NCI-H2107 treated with DMSO at 0.1 percent for 48 hours (cell line): ENCODE results near the gene PLLP.
A peak's percentile ranks its signal among the peaks of the same experiment; 100 is the strongest.
"Not testable (repeated sequence)": the region's sequence is repeated elsewhere in the genome, so short reads cannot be mapped to it uniquely, and the experiment has no call there.

Experiments
- DNase-seq: peaks from one replicate; lab custom pipeline; 2025; ENCODE audit not compliant: unreplicated experiment; lab: John Stamatoyannopoulos, UW

Gene PLLP

GRCh38 chr16:57303021-57303909 lies 18.8 kb upstream of the PLLP start:
- DNase-seq = no peak

- DNase-seq = no peak
Measured at GRCh38 chr16:57301126-57301817, 16.8 kb upstream of the PLLP start.

GRCh38 chr16:57300387-57301125 lies 16.1 kb upstream of the PLLP start:
- peak; percentile 96 for DNase-seq

DNA sequence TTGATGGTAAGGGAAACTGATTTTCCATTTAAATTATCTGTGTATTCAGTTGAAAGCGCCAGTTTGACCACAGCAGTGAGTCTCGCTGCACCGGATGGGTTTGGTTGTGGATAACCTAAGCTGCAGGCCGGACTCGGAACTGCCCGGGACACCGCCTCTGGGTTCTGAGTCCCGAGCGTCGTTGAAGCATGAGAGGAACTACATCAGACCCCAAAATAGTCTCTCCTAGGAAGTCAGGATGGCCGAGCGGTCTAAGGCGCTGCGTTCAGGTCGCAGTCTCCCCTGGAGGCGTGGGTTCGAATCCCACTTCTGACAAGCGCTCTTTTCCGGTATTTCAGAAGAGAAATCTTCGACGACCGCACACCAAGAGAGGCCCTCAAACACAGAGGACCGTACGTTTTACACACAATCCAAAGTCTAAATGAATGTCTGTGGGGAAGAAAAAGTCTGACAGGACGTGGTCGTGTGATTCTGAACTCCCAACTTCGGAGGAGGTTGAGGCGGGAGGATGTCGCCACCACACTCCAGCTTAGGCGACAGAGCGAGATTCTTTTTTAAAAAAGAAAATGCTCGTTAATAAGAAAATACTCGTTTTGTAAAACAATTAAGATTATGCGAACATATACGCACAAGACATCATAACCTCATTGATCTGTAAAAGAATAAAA lies 15.4 kb upstream of the PLLP start:
- DNase-seq = peak; percentile 69

DNA sequence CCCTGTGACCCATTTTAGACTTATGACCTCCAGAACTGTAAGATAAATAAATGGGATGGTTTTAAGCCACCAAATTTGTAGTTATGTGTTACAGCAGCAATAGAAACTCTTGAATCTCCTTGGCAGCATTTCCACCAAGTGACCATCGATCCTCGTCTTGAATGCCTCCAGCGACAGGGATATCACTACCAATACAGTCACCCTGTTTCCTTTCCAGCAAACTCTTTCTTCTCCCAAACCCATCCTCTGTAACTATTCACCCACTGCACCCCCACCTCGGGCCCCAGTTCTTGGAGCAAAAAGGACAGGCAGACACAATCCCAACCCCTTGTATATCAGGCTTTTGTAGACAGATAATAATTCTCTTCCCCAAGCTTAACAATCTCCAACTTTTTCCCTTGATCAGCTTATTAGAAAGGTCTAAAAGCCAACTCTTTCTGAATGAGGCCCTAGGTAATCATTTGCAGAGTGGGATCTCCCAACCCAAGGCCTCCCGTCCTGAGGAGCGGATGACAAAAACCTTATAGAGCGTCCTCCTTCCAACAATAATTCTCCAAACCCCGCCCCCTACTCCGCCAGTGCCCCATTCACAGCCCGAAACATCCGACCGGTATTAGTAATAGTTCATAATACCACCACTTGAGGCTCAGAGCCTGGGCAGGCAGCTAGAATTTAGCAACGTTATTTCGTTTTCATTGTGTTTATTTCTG lies 14.7 kb upstream of the PLLP start:
- DNase-seq = no peak

DNA sequence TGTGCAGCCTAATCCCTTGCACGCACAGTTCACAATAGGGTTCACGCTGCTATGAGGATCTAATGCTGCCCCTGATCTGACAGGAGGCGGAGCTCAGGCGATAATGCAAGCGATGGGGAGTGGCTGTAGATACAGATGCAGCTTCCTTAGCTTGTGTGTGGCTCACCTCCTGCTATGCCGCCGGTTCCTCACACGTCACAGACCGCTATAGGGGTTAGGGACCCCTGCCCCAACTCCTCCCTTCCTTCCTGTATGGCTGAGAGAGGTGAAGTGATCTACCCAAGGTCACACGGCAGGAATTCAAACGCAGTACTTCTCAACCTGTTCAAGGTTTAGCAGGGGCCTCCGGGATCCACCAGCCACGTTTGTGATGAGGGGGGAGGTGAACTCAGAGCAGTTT lies 13.4 kb upstream of the PLLP start:
- no peak for DNase-seq

GRCh38 chr16:57289391-57290257 lies 5.2 kb upstream of the PLLP start:
- no peak for DNase-seq

DNA sequence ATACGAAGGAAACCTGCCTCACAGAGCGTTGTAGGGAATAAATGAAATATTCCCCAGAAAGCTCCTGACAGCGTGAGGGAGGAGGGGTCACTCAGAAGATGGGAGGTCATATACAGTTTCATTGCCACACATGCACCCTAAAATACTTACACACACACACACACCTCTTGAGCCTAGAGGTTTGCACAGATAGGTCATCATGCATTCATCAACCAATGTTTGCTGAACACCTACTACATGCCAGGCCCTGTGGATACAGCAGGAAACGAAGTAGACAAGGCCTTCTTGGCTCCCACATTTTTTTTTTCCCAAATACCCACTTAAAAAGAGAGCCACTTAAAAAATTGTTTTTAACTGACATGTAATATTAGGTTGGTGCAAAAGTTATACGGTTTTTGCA lies 907 bp upstream of the PLLP start:
- DNase-seq = no peak

DNA sequence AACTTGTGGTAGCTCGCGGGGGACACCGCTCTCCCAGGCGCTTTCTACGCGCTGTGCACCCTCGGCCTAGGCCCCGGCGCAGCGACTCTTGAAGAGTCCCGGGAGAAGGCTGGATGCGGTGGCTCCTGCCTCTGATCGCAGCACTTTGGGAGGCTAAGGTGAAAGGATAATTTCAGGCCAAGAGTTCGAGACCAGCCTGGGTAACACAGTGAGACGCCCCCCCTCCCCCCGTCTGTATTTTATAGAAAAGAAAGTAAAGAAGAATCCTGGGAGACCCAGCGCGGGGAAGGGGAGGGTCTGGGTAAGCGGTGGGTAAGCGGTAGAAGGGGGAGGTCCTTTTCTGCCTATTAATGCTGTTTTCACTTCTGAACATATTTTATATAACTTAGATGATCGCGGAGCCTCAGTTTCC lies 486 bp upstream of the PLLP start:
- no peak for DNase-seq

DNA sequence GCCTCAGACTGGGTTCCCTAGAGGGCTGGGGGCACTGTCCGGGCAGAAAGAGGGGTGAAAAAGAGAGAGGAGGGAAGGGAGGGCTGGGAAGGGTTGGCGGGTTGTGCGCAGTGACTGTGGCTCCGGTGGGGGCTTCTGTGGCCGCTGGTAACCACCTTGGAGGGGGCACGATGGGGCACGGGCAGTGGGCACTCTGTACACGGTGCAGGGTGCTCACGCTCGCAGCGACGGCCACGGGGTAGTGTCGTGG lies 588 bp downstream of the PLLP start:
- DNase-seq = no peak

DNA sequence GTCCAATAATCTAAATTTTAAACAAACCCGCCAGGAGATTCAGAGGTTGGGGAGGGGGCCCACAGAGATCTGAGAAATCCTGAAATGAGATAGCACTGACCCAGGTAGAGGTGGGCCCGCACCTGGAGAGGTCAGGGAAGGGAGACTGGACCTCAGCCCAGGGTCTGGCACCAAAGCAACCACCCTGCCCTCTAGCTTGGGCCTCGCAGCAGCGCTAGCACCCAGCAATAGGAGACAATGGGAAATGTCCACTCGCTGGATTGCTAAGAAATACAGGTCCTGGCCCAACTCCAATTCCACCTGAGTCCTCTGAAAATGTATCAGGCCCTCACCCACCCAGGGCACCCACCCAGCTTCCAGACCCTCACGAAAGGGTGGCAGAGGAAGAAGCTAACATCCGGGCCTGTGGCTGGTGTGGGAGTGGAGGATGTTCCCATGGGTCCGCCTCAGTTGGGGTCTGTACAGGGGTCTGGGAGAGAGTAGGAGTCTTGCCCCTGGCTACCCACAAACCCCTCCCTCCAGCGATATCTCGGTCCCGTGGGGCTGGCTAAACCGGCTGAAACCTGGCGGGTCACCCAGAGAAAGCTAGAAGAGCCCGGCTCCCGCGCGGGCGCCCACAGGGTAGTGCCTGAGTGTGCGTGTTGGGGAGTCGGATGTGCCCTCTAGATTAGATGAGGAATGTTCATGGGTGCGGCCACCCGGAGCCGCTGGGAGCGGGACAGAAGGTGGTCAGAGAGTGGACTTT lies 1.1 kb downstream of the PLLP start:
- DNase-seq = no peak

GRCh38 chr16:57282510-57283213 lies 1.8 kb downstream of the PLLP start:
- no peak for DNase-seq

- DNase-seq = no peak
Measured at GRCh38 chr16:57281791-57282190, 2.7 kb downstream of the PLLP start.

GRCh38 chr16:57279780-57280638 lies 4.5 kb downstream of the PLLP start:
- no peak for DNase-seq

- no peak for DNase-seq
Measured at GRCh38 chr16:57278494-57278893, 6.0 kb downstream of the PLLP start.

- peak; percentile 14 for DNase-seq
Measured at GRCh38 chr16:57277586-57277985, 6.9 kb downstream of the PLLP start.

DNA sequence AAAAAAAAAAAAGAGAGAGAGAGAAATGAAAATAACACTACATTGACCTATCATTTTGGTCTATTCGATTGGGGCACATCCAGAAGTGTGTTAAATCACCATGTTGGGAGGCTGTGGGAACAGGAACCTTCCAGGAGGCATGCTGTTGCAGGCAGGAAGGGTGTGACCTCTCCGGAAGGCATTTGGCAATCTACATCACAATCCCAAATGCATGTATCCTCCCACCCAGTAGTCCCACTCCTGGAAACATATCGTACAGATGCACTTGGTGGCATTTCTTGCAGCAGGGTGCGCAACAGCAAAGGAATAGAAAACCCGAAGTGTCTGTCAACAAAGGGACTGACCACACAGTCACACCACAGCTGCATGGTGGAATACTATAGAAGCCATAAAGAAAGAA lies 7.9 kb downstream of the PLLP start:
- no peak for DNase-seq

DNA sequence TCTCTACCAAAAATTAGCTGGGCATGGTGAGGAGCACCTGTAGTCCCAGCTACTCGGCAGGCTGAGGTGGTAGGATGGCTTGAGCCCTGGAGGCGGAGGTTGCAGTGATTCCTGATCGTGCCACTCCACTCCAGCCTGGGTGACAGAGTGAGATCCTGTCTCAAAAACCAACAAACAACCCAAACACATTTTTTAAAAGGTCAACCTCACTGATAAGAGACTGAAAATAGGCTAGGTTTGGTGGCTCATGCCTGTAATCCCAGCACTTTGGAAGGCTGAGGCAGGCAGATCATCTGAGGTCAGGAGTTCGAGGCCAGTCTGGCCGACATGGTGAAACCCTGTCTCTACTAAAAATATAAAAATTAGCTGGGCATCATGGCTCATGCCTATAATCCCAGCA lies 8.5 kb downstream of the PLLP start:
- DNase-seq = not testable (repeated sequence)
